Epidermal melanocyte (primary cell): ENCODE data around the gene GRB2.
"Not testable (repeated sequence)": the region's sequence is repeated elsewhere in the genome, so short reads cannot be mapped to it uniquely, and the experiment has no call there.

Experiments
- DNase-seq: peaks from one replicate; pipeline ENCODE4 v3.0.0; 2011; ENCODE audit warnings: low spot score; ENCODE audit not compliant: insufficient read length

GRB2 gene

DNA sequence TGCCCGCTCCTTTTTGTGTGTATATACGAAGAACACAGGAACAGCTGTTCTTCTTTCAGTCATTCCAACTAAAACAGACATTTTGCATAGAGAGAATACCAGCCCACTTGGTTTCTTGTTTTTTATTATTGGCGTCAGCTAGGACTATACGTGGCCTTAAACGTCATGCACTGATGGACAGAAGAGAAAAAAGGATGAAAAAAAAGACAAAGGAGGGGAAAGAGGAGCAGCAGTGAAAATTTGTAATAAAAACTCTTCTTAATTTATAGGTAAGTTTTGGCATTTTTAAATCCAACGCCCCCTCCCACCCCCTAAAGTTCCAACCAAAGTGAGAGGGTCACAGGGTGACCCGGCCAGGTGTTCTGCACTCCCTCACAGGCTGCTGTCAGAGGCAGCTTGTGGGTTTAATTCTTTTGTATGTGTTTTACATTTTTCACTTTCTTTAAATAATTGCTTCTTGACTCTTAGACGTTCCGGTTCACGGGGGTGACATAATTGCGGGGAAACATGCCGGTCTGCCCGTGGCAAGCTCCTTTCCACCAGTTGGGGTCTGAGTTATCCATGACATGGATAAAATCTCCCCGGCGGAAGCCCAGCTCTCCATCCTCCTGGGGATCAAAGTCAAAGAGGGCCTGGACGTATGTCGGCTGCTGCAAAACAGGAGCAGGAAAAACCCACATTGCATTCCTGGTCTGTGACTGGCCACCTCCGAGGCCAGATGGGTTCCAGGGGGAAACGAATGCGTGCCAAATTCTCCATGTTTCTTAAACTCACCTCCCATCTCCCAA lies 85.4 kb downstream of the GRB2 start:
- DNase-seq, result no peak

DNA sequence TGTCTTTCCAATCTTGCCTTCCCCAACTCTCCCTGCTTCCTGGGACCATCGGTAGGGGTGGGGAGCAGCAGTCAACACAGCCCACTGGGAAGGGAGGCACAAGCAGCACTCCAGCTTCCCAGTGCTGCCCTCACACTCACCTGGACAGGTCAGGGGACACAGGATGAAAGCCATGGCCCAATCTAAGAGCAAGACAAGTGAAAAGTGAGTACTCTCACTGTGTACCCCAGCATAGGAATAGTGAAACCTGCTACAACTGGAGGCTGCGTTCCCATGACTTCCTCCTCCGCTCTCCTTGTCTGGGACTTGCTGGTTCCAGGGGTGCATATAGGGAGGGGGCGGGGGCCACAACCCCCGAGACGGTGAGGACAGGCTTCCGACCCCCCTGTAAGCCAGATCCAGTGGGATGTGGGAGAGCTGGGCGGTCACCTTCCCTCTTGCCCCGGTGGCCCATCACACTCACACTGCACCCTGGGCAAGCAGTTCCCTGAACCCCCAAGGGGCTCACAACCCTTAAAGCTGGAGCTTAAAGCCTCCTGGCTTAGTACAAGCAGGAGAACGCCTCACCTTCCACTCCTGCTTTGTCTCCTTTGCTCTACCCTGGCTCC lies 86.8 kb downstream of the GRB2 start:
- no peak for DNase-seq

DNA sequence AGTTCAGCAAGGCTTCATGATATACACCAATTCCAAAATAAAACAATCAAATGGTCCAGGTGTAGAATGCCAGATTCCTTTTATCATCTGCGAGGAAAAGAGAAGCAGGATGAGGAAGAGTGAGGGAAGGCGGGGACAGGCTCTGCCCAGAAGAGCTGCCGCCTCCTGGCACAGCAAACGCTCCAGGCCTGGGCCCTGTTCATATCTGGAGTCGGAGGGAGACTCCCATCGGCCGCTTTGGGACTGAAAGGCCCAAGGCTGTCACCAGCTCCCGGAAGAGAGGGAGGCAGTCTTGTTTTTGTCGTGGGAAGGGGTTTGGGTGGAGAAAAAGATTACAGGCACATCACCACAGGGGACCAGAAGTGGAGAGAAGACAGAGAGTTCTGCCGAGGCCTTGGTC lies 87.3 kb downstream of the GRB2 start:
- DNase-seq, result no peak

DNA sequence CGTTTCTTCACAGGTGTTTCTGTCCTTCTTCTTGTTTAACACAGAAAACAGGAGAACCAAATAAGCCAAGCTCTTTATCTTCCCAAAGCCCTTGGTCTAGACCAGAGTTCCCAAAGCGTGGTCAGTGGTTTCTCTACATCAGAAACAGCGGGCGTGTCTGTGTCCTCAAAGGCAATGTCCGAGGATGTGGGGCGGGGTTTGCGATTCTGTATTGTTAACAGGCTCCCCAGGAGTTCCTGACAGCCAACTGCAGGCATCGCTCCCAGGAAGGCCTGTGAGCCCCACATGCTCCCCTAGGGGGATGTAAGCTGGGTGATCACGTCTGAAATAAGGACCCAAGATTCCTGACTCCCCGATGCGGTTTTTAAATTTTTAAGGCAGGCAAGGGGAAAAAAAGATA lies 87.8 kb downstream of the GRB2 start:
- DNase-seq, result no peak

DNA sequence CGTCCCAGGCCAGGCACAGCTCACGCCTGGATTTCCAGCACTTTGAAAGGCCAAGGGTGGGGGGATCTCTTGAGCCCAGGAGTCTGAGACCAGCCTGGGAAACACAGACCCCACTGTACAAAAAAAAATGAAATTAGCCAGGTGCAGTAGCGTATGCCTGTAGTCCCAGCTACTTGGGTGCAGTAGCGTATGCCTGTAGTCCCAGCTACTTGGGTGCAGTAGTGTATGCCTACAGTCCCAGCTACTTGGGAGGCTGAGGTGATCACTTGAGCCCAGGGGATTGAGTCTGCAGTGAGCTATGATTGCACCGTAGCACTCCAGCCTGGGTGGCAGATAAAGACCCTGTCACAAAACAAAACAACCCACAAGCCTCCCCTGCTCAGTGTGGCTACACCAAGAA lies 89.2 kb downstream of the GRB2 start:
- DNase-seq, result no peak

DNA sequence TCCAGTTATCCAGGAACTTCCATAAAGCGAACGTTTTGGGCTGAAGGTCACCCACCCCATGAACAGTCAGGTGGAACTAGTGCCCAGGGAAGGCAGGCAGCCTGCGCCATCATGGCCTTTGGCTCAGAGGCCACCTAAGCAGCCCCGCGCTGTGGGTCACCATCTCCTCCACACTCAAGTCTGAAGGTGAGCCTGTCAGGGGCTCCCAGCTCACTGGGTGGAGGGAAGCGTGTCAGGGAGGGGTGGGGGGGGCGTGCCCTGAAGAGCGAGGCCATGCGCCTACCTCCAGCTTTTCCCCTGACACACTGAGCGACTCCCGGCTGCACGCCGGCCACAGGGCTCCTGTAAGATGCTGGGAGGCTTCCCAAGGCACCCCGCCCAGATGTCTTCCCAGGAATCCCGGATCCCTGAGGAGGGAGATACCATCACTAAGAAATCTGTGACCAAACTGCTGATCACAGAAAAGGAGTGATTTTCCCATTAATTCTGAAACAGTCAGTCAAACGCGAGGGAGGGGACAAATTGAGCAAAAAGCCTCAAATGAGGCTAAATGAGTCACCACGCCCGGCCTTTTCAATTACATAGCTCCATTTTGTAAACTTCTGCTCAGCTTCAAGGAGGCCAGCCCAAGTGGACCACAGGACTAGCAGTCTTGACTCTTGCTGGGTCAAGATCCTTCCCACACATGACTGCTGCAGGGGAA lies 89.8 kb downstream of the GRB2 start:
- no peak for DNase-seq

DNA sequence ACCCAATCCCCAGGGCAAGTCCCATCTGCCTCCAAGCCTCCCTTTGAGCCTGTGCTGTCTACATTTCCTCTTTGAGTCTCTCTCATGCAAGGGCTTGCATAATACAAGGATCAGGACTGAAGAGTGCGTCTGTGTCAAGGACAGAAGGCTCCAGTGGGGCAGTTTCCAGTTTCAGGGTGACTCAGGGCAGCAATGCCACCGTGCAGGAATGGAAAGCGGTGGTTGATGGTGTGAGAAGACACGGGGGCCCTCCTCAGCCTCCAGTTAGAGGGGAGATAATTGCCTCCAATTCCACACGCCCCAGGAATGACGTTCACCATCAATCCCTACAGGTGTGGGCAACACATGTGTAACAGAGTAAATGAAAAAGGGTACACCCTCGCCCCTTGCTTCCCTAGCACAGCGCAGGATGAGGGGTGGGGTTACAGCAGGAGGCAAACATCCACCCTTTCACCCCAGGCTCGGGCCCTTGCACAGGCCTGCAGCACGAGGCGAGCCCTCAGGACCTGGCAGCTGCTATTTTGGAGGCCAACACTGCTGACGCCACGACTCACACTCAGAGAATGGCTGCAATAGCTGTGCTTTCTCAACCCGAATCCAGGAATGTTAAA lies 91.4 kb downstream of the GRB2 start:
- no peak for DNase-seq

DNA sequence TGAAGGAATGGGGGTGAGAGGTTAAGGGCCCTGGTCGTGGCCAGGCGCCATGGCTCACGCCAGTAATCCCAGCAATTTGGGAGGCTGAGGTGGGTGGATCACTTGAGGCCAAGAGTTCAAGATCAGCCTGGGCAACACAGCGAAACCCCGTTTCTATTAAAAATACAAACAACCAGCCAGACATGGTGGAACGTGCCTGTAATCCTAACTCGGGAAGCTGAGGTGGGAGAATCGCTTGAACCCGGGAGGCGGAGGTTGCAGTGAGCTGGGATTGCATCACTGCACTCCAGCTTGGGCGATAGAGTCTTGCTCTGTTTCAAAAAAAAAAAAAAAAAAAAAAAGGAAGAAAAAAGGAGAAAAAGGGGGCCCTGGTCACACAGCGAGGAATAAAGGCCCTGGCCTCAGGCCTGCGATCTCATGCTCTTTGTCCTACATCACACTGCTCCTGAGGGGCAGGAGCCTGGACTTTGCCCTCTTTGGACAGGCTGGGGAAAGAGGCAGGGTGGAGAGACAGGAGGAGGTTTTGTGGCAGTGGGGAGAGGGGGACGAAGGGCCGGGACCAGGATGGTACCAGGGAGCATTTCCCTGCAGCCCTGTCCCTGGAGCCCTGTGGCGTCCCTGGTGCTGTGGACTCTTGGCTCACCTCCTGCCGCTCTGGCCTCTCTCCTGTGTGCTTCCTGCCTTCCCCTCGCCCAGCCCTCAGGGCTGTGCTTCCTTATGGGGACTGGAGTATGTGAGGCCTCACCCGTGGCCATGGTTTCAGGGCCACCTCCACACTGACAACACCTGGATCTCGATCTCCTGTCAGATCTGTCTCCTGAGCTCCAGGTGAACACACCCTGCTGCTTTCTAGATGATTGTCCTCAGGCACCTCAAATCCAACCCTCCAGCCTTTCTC lies 96.5 kb downstream of the GRB2 start:
- no peak for DNase-seq

DNA sequence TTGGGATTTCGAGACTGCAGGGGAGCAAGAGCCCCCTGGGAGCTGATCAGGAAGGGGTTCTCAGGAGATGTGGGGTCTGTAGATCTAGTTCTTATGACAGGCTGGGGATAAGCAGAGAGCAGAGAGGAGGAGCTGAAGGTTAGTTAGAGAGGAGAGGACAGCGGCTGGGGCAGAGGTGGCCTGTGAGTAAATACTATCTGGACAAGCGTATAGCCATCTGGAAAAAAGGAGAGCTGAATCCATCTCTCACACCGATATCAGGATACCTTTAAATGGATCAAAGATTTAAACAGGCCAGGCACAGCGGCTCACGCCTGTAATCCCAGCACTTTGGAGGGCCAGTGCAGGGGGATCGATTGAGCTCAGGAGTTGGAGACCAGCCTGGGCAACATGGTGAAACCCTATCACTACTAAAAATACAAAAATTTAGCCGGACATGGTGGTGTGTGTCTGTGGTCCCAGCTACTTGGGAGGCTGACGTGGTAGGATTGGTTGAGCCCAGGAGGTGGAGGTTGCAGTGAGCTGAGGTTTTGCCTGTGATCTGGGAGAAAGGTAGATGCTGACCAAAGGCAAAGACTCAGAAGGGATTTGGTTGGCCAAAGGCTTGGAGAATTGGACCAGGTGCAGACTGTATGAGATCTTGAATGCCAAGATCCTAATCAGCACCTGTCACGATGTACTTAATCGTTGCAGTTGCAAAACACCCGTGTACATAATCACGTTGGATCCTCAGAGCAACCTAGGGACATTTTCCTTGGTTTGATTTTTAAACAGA lies 97.3 kb downstream of the GRB2 start:
- no peak for DNase-seq

DNA sequence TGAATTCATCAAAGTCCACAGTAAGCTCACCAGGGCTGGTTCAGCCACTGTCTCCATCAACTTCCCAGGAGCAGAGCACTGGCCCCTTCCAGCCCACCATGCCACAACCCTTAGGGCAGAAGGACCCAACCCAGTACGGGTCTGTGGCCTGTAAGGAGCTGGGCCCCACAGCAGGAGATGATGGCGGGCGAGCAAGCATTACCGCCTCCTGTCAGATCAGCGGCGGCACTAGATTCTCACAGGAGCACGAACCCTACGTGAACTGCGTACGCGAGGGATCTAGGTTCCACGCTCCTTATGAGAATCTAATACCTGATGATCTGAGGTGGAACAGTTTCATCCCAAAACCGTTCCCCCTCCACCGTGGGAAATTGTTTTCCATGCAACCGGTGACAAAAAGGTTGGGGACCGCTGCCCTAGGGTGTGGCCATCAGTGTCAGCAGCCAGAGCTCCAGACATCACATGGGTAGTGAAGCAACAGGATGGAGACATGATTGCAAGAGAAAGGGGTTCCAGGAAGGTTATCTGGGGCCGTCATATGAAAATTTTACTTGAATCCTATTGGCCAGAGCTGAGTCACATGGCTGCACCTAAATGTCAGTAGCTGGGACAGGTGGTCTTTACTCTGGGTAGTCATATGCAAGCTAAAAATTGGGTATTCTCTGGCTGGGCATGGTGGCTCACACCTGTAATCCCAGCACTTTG lies 103.8 kb downstream of the GRB2 start:
- DNase-seq, result no peak

DNA sequence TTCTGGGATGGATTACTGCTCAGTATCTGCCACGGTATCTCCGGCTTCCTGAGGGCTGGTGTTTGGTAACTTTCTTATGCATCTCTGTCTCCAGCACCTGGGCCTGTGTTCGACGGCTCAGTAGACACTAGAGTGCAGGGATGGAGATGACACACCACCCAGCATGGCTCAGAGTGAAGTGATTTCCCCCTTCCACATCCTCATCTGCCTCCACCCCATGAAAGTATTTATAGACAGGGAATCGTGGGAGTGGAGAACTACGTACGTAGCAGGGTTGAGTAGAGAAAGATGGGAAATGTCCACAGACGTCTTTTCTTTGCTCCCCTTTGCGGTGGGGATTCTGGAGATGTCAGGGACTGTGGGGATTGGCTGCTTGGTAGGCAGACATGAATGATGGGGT lies 104.4 kb downstream of the GRB2 start:
- no peak for DNase-seq

DNA sequence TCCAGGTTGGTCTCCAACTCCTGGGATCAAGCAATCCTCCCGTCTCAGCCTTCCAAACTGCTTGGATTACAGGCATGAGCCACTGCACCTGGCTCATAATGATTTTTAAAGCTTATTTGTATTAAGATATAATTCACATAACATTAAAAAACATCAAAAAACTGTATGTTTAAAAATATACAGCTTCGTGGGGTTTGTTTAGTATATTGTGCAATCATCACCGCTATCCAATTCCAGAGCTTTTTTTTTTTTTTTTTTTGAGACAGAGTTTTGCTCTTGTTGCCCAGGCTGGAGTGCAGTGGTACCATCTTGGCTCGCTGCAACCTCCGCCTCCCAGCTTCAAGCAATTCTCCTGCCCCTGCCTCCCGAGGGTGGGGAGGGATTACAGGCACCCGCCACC lies 105.2 kb downstream of the GRB2 start:
- DNase-seq, result no peak

DNA sequence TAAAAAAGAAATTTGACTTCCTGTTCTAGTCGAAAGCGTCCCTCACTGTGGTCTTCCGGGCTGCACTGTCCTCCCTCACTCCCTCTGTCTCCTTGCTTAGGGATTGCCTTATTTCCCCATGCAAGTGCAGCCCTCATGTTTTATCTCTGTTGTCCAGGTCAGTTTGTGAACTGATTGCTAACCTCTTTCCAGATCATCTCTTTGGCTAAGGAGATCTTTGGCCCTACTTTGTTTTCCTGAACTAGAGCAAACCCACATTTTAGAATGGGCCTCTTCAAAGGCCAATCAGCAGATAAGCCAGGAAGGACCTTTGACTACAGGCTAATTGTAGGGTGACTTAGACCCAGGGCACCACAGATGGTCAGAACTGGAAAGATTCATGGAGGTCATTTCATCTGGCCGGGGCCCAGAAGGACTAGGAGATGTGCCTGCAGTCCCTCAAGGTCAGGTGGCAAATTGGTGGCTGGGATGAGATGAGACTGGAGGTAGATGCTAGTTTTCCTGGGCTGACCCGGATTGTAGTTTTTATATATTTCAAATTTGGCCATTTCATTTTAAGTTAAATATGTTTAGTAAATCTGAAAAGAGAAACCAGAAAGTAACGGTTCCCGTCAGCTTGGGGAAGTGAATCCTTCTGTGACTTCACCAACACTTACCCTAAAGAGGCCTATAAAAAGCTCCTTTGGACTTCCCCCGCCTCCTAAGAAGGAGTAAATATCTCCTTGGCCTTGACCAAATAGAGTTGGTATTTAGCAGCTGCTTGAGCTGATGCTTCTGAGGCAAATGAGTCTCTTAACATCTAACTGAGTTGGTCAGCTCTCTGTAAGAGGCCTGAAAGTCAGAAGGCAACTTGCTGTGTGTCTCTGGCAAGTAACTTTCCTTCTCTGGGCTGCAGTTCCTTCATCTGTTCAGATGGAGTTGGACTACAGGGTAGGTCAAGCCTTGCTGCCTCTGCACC lies 110.0 kb downstream of the GRB2 start:
- no peak for DNase-seq

DNA sequence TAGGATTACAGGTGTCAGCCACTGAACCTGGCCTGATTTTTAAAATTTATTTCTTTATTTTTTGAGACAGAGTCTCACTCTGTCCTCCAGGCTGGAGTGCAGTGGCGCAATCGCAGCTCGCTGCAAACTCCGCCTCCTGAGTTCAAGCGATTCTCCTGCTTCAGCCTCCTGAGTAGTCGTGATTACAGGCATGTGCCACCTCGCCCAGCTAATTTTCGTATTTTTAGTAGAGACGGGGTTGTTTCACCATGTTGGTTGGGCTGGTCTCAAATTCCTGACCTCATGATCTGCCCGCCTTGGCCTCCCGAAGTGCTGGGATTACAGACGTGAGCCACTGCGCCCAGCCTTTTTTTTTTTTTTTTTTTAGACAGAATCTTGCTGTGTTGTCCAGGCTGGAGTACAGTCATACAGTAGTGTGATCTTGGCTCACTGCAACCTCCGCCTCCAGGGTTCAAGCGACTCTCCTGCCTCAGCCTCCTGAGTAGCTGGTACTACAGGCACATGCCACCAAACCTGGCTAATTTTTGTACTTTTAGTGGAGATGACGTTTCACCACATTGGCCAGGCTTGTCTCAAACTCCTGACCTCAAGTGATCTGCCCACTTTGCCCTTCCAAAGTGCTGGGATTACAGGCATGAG lies 112.5 kb downstream of the GRB2 start:
- not testable (repeated sequence) for DNase-seq

DNA sequence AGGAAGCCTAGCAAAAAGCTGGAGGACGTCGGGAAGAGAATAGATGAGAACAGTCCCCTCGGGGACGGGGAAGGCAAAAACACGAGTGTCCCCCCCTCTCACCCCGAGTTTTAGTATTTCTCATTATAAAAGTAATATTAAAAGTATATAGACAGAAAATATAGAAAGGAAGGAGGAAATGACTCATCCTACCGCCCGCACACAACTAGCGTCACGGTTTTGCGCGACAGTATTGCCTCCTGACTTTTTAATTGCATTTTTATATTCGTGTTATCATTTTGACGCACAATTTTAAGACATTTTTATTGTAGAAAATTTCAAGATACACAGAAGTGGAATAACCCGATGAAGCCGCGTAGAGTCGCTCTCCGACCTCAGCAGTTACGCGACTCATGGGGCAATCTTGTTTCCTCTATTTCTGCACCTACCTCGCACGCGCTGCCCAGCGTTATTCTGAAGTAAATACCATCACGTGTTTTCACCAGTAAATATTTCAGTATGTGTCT lies 115.6 kb downstream of the GRB2 start:
- no peak for DNase-seq

DNA sequence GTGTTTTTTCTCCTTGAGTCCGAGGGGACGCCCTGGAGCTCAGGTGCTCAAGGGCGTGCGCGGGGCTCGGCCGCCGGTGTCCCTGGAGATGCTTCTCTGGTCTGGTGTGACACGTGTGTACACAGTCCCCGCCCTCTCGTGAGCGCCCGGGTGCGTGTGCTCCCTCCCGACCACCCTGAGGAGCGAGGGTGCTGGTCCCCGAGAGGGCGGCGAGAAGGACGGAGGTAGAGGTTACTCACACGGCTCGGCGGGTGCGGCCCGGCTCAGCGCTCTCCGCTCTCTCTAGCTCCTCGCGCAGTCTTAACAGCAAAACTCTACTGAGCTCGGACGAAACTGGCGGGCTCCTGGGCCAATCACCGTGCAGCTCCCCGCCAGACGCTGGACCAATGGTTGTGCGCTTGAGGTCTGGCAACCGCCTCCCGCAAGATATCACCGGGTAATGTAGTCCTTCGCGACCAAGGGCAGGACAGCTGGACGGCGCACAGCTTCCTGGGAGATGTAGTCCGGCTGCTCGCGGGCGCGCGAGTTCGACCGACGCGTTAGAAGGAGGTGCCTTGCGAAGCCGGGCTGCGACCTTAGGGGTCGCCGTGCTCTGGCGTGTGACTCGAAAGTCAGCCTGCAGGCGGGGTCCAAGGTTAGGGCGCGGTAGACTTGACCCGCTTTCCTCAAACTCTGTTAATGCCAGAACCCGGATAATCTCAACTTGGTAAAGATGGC lies 116.2 kb downstream of the GRB2 start, which contains the start of gene SLC25A19:
Gene SLC25A19 (minus strand): TSS at position 319 of the 717 bp plus-strand sequence. CDS start 2,669 bp downstream, outside the sequence.
- peak; percentile 99 for DNase-seq

DNA sequence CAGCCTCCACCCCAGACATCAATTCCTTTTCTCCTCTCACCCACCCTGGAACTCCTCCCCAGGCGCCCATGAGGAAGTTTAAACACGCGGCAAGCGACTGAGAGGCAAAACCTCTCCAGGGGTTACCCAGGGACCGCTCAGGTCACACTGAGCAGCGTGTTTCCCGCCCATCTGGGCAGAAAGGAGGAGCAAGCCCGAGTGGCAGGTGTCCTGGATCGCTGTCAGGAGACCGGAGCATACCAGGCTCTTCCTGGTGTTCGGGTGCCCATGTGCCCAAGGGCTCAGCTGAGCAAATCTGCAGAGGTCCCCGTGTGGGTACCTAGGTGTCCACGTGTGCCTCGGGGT lies 116.7 kb downstream of the GRB2 start:
- no peak for DNase-seq
